ENCODE data around the gene DIAPH1. TPM values are rescaled to one million over a fixed set of nuclear protein-coding genes. Genes with fewer than 3 reads are reported as not detected.

The DIAPH1 gene
- total RNA-seq, 3 donors from 2014 or later = 58.8 to 64.8 (median 63.6) TPM

GRCh38 chr5:141491323-141492167 lies 127.3 kb downstream of the DIAPH1 start:
- intact Hi-C loops (cut with DNase I; ENCODE audit: low total_unique reads) = no loop called here
- Histone ChIP-seq H3K36me3 (no peaks in the 10 kb centered on the region), H3K27me3 (no peaks in the 10 kb centered on the region), H3K4me3 (no peak overlapping the region), H3K9me3 (no peaks in the 10 kb centered on the region), H3K27ac (no peak overlapping the region), H3K4me1 (no peaks in the 10 kb centered on the region)
- no peak for DNase-seq (ENCODE audit: low spot score in 2 of 2)
- no peak for TF ChIP-seq POLR2A (IDR thresholded peaks at IDR 0.05)
- no peak for TF ChIP-seq CTCF (IDR thresholded peaks at IDR 0.05)
- TF ChIP-seq POLR2AphosphoS5 (IDR thresholded peaks at IDR 0.05) = no peak

GRCh38 chr5:141490771-141491170 lies 128.0 kb downstream of the DIAPH1 start:
- no peak for TF ChIP-seq CTCF (IDR thresholded peaks at IDR 0.05)
- TF ChIP-seq POLR2AphosphoS5 (IDR thresholded peaks at IDR 0.05) = no peak
- no peak for TF ChIP-seq POLR2A (IDR thresholded peaks at IDR 0.05)
- H3K4me3 ChIP-seq = no peak overlapping the region
- no peak for DNase-seq (ENCODE audit: low spot score in 2 of 2)
- H3K27ac ChIP-seq = no peak overlapping the region
- H3K4me1 ChIP-seq = no peaks in the 10 kb centered on the region
- H3K36me3 ChIP-seq = no peaks in the 10 kb centered on the region
- intact Hi-C loops (cut with DNase I; ENCODE audit: low total_unique reads) = no loop called here
- no peaks in the 10 kb centered on the region for H3K27me3 ChIP-seq
- no peaks in the 10 kb centered on the region for H3K9me3 ChIP-seq

- H3K4me1 ChIP-seq = no peaks in the 10 kb centered on the region
- TF ChIP-seq CTCF (IDR thresholded peaks at IDR 0.05) (no peak), POLR2A (IDR thresholded peaks at IDR 0.05) (no peak), POLR2AphosphoS5 (IDR thresholded peaks at IDR 0.05) (no peak)
Observed at GRCh38 chr5:141490271-141490670, 128.5 kb downstream of the DIAPH1 start.

GRCh38 chr5:141489841-141490240 lies 129.0 kb downstream of the DIAPH1 start:
- no peaks in the 10 kb centered on the region for H3K36me3 ChIP-seq
- intact Hi-C loops (cut with DNase I; ENCODE audit: low total_unique reads) = no loop called here
- H3K4me3 ChIP-seq = no peak overlapping the region
- H3K27me3 ChIP-seq = no peaks in the 10 kb centered on the region
- no peaks in the 10 kb centered on the region for H3K4me1 ChIP-seq
- no peak for DNase-seq (ENCODE audit: low spot score in 2 of 2)
- H3K27ac ChIP-seq = no peak overlapping the region
- H3K9me3 ChIP-seq = no peaks in the 10 kb centered on the region
- TF ChIP-seq POLR2A (IDR thresholded peaks at IDR 0.05) (no peak), CTCF (IDR thresholded peaks at IDR 0.05) (no peak), POLR2AphosphoS5 (IDR thresholded peaks at IDR 0.05) (no peak)

More at GRCh38 chr5:141490271-141490670, 128.5 kb downstream of the DIAPH1 start:
- intact Hi-C loops (cut with DNase I; ENCODE audit: low total_unique reads) = no loop called here
- no peak for DNase-seq (ENCODE audit: low spot score in 2 of 2)
- H3K36me3 ChIP-seq = no peaks in the 10 kb centered on the region
- H3K27me3 ChIP-seq = no peaks in the 10 kb centered on the region
- no peaks in the 10 kb centered on the region for H3K9me3 ChIP-seq
- H3K4me3 ChIP-seq = no peak overlapping the region
- H3K27ac ChIP-seq = no peak overlapping the region

All from breast epithelium (tissue), 4 donors.